GM21447 (cell line): Measurements from ENCODE around the gene DMBX1.

Experiments
- ATAC-seq: cut with Tn5 transposase; IDR thresholded peaks from one replicate; pipeline ENCODE4 v1.9.1; 2021; ENCODE audit not compliant: unreplicated experiment

The DMBX1 gene

DNA sequence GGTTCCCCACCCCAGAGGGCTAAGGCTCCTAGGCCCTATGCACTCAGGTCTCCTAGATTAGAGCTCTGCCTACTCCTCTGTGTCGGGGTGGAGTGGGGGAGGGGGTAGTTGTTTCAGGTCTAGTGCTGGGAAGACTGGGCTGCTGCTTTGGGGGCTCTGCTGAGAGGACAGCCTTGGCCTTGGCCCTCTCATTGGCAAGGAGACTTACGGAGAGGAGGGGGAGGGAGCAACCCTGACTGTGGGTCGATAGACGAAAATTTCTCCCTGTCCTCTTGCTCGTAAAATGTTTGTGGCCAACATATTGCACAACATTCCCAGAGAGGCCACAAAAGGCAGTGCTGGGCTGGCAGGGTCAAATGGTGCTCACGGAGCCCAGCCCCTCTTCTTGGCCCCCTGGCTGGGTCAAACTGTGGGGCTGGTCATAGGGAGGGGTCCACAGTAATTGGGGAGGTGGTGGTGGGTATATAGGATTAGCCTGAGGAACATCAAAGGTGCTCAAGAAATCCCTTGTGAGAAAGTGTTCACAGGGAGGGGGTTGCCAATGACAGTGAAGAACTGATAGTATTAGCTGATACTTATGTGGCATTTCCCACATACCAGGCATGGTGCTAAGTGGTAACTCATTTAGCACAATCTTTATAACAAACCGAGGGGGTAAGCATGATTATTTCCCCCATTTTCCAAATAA lies 8.5 kb upstream of the DMBX1 start:
- no peak for ATAC-seq

DNA sequence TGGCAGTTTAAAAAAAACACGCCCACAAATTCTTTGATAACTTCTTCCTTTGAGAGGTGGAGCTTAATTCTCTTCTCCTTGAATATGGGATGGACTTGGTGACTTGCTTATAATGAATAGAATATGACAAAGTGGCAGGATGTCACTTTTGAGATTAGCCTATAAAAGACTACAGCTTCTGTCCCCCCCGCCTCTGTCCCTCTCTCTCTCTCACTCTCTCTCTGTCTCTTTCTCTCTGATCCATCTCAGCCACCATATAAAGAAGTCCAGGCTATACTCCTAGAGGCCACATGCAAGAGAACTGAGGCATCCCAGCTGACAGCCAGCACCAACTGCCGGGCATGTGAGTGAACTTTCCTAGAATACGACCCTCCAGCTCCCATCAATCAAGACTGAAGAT lies 7.7 kb upstream of the DMBX1 start:
- ATAC-seq: no peak

DNA sequence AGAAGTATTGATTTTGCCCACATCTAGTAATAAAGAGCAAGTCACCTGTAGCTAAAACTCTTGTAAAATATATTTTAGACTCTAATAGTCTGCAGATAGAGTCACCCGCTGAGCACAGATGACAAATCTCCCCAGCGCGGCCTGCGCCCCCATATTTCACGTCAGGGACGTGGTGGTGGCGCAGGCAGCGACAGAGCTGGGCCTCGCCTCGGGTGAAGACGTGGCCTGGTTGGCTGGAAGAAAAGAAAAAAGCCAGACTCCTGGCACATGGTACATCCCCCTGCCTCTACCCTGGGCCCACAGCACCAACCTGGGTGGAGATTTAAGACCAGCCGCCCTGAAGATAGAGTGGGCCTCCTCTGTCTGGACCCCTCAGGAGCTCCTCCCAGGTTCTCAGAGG lies 6.0 kb upstream of the DMBX1 start:
- ATAC-seq: no peak

DNA sequence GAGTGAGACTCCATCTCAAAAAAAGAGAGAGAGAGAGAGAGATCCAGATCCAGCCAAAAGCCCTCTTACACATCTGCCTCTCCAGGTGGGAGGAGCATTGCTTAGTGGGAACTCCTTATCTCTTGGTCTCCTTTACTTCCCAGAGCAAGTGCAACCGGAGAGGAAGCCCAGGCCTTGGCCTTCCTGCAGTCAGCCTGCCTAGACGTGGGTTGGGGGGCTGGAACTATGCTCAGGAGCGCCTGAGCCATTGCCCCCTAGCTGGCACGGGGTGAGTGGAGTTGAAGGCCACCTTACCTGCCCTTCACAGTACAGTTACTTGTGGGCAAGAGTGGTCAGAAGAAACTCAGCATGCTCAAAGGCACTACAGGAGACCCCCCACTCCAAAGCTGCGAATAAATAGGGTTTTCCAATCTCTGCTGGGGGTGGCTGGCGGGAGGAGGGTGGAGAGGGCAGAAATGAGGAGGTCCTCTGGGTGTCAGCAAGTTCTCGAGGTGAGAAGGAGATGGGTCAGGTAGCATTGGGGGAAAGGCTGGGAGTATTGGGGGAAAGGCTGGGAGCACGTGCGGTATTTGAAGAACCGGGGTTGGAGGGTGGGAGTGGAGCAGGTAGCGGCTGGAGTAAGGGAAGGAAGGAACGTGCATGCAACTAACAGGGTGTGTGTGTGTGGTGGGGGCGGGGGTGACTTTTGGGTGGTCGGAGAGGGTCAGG lies 4.7 kb upstream of the DMBX1 start:
- no peak for ATAC-seq

DNA sequence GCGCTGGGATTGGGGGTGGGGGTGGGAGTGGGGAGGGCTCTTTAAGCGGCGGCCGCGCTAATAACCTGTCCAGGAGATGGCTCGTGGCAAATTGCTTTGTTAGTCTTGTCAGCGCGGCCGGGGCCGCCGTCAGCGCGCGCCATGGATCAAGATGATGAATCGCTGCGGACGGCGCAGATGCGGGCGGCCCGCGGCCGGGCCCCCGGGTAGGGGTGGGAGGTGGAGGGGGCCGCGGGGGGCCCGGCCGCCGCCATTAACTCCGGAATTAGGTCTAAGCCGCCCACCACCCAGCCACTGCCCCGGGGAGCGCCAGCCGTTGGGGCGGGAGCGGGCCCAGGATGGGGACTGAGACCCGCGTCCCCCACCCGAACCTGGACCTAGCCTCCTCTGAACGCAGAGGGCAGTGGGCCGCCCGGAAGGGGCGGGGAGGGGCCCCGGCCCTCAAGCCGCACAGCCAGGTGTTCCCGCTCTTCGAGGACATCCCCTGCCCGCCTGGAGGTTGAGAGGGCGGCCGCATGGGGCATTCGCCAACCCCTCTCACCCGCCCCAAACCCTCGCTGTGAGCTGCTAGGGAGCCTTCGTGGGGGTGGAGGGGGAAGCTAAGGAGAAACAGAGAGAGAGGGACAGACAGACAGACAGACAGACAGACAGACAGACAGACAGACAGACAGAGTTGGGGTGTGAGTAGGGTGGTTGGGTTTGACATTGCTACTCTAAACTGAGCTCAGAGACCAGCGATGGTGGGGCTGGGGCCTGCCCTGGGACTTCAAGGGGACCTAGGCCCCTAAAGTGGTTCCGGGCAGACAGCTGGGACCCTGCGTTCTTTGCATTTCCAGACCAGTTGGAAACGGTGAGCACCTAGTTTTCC lies 3.8 kb upstream of the DMBX1 start:
- no peak for ATAC-seq

DNA sequence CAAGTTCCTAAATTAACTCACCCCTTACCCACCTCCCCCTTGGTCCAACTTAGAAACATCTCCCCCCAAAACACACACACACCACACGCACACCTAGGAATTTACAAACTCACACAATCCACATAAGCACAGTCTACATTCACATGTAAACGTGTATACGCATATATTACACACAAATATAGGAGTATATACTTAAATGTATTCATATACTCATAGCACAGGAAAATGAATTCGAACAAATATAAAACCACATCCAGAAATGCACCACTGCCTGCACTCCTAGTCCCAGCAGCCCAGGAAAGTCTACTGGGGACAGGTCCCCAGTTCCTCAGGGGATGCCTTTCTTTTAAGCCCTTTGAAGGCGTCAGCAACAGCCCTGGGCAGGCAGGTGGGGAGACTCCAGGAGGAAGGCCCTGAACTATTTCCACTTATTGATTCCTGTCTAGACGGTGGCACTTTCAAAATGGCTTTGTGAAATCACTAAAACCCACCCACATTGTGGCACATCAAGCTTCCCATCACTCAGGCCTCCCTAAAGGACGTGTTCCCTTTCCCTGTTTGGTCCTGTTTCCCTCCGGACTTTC lies 3.1 kb upstream of the DMBX1 start:
- no peak for ATAC-seq

DNA sequence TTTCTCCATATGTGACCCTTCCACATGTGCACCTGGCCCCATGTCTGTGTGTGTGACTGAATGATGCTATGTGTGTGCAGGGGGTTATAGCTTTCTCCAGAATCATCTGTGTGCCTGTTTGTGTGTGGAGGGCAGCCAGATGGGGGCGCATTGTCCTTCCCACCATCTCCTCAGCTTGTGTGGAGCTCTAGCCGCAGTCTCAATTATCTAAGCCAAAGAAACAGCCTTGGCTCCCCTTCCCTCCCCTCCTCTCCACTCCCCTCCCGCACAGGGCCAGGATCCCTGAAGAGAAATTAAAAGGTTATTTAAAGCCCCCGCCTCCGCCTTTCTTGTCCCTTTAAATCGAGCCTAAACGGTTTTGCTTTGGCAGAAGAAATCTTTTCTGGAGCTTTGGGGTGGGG lies 1.8 kb upstream of the DMBX1 start:
- ATAC-seq: no peak

DNA sequence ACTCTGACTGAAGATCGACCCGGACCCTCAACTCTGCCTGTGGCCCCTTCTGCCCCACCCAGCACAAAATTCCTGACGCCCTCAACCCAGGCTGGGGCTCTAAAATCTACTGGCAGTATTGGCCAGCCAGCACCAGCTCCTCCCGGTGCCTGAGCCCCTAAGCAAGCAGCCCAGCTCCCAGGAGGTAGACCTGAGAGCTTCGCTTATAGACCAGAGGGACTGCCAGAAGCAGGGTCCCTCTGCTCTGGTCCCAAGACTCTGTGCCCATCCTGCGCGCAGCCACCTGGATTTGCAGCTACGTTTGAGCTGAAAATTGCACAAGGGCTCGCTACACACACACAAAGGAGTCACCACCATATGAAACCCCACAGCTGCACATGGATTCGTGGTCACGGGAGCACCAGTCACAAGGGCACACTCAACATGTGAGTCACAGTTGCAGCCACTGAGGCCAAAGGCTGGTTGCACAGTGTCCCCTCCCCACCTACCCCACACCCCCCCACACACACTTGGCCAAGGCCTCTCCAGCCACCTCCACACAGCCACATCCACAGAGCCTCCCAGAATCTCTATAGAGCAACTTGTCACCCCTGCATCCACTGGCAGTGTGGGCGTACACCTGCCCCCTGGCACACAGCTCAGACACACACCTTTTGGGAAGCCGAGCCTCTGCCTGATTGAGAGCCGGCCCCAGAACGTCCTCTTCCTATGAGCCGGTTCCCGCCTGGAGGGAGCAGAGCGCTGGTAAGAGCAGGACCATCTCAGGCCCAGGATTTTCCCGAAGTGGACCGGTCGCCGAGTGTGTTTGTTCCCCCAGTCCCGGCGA lies 1.1 kb upstream of the DMBX1 start:
- no peak for ATAC-seq

DNA sequence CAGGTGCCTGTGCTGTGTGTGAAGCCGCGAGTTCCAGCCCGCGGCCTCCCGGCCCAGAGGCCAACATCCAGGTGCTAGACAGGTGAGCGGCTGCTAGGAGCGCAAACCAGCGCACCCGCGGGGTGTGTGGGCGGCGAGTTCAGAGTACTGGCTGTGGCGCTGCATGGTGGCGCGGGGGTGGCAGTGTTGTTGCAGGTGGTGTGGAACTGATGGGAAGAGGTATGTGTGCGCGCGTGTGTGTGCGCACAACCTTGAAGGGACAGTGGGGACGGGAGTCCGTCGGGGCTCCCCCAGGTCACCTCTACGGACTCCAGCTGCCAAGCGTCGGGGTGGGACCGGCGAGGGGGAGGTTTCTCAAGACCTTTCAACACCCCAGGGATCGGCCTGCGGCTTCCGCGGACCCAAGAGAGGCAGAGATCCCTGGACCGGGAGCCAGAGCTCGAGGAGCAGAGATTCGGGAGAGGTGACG lies 433 bp upstream of the DMBX1 start:
- no peak for ATAC-seq

DNA sequence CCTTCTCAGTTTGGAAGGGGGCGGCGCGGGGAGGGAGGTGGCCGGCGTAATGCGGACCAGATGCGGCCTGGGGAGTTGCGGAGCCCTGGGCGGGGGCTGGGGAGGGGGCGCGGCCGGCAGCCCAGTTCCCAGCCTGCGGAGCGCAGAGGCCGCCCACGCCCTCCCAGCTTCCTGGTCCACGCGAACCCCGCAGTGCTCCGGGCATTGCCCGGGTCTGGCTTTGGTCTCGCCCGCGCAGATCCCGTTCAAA lies 695 bp downstream of the DMBX1 start:
- ATAC-seq: no peak

DNA sequence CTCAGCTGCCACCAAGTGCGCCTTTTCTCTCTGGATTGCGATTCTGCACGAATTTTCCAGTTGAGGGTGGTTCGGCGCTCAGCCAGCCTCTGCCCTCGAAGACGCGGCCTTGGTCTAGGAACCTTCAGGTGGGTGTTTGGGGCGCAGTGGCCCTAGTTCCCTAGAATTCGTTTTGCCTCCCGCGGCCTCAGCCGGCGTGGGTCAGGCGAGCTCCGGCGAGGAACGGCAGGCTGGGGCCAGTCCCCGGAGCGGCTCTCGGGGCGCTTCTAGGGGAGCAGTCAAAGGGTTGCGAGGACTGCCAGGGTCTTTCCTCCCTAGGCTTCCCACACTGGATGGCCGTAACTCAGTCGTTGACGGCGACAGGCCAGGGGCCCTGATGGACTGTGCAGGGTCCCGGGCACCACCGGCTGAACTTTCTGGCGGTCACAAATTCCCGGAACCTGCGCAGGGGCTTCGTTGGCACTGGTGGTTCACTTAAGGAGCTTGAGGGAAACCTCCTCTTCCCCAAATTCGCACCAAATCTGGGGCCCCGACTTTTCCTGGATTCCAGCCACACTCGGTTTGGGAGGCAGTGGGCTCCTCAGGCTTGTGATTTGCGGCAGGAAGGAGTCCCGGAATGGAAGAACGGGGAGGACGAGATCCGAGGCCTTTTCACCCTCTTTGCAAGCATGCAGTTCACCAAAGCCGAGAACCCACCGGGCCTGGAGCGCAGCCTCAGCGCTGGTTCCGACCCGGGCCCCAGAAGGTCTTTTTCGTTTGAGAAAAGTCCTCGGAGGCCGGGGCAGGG lies 1.2 kb downstream of the DMBX1 start:
- ATAC-seq: no peak

DNA sequence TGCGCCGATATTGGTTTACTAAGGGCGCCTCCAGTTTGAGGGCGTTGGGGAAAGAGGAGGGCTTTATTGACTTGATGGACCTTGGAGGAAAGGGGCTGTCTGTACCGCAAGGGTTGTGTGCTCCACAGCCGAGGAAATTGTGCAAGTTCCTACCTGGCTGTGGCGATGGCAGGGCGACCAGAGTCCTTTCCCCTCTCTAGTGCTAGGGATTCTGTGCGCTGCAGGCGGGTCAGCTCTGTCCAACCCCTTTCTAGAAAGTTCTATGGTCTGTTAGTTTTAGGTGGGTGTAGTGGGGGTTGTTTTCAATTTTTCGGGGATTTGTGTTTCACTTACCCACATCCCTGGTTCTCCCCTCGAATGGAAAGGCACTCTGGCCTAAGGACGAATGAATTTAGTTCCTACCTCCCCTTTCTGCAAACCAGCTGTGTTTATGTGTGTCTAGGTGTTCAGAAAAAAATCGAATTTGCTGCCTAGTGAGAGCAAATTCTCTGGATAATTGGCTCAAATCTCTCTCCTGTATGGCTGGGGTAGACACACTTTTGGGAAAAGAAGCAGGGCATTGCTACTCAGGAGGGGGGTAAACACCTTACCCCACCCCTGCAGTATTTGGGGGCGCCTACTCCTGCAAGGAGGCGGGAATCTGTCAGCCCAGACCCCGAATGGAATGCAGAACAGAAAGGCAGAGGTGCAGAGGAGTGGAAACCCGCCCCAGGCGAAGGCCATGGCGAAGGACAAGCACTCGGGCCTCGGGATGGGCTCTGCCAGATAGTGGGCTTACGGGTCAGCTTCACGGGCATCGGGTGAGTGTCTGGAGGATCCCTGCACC lies 2.0 kb downstream of the DMBX1 start:
- ATAC-seq: no peak

DNA sequence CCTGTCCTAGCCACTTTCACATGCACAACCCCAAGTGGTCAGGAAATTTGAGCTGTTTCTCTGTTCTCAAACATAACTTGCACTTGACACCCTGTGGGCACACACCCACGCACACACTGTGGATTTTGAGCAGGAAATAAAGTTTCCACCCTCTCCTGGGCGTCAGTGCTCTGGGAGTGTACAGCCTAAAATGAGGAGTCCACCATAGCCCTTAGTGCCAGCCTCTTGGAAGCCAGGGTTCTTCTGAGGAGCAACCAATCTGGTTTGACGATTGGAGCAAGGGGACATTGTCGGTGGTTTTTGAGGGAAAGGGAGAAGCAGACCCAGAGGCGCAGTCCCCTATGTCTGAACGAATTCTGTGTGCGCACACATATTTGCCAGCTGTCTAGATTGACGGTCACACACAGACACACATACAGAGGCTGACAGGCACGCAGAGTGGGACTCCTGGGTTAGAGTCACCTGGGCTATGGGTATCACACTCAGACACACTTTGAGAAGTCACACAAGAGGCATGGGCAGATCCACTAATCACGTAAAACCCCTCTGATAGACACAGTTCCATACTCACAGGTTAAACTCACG lies 2.7 kb downstream of the DMBX1 start:
- ATAC-seq: no peak

DNA sequence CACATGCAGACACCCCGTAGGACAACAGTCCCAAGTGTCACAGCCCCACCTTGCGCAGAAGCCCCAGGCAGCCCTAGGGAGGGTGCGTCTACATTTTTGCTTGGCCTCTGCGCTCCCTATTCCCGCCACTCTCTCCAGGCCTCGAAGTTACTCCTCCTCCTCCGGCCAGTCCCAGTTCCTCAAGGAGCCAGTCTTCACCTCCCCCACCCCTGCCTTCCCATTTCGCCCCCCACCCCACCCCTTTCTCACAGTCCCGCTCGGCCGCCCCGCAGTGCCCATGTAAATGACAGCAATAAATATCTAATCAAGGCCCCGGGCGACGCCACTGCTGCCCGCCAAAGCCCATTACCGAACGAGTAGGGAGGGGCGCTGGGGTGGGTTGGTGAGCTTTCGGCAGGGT lies 3.2 kb downstream of the DMBX1 start:
- no peak for ATAC-seq

DNA sequence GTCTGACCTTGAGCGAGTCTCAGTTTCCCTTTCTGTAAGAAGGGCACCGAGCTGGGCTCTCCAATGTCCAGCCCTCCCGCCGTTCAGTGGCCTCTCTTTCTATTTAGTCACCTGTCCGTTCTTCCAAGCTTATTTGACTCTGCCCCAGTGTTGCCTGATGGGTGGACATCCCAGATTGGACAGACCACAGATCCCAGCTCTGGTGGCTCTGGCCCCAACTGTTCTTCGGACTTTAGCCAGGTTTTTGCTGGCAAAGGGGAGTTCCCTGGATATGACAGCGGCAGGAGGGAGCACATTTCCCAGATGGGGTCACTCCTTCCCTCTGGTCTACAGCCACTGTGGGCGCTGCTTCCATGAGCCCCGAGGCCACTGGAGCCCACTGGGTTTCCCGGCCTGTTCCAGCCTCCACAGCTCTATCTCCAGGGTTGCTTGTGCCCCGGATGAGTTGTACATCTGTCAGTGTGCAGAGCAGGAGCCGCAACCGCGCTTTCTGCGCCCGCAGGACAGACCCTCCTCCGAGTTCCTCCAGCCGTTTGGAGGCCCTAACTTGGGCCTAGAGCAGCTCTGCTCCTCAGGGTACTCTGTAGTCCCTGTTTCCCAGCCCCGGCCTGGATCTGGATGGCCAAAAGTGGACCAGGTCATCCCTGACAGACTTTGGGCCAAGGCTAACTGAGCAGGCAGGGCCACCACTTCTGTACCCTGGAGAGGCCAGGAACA lies 3.8 kb downstream of the DMBX1 start:
- ATAC-seq: no peak

DNA sequence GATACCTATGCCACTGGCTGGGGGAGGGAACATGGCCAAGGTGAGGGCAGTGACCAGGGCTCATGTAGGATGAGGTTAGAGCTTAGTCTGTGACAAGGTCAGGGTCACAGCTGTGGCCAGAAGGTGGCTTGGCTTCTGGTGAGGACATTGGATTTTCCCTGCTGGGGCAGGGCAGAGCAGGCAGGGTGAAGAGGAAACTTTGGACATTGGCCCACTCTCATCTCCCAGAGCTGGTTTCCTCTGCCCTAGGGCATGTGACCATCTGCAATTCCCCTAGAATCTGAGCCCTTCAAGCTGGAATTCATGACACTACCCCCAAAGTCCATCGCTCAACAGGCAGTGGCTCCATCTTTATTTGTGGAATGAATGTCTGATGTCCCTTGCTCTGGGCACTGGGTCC lies 5.3 kb downstream of the DMBX1 start:
- ATAC-seq: no peak

DNA sequence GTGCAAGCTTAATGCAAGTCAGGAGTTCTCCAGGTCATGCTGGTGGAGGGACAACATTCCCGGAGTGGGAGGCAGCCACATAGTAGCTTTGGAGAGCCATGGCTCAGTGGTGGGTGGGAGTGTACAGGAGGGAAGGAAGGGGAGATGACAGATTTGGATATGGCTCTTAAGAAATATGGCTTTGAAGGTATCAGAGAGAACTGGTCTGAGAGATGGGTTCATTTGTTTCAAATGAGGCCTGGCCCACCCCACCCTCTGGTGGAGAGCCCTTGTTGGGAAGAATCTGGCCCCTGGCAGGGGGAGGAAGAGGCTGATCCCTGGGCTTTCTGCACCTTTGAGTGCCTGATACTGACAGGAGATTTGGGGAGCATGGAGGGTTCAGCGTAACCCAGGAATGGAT lies 6.1 kb downstream of the DMBX1 start:
- ATAC-seq: no peak

DNA sequence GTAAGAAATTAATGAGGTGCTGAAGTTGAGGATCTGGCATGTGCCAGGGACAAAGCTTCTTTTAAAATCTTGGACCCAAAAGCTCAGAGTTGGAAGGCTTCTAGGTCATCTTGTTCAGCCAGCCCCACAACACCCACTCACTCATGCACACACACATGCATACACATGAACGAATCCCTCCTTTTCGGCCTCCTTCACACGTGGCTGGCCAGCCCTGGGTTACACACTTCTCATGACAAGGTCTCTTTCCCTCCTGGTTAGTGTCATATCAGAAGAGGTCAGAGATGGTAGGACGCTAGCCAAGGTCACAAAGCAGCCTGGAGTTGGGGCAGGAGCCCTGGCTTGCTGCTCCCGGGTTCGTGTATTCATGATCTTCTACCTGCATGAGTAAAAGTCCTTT lies 6.9 kb downstream of the DMBX1 start:
- no peak for ATAC-seq
